HG03139 (cell line): ENCODE data around the gene SPEG.

ENCODE experiments used
- ATAC-seq: cut with Tn5 transposase; IDR thresholded peaks from one replicate; pipeline ENCODE4 v1.9.1; 2021; ENCODE audit not compliant: unreplicated experiment

Gene SPEG

DNA sequence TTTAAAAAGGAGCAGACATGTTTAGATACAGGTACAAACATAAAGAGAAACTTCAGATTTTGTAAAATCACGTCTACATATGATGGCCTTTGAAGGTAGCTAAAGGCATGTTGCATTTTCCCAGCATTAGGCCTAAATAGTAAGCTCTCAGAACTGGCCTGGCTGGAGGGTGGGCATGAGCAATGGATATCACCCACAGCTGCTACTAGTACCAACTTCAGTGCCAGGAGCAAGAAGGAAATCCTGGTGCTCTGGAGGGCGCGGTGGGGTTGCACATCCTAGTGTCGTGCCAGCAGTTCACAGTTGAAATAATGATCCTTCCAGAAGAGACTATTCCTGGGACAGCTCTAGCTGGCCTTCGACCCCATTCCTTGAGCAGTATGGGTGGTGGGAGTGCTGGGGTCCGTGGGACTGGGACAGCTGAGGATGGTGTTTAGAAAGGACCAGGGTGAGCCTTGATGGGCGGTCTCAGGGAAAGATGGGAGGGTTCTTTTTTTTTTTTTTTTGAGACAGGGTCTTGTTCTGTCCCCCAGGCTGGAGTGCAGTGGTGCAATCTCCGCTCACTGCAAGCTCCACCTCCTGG, 11.6 kb upstream of the SPEG start:
- ATAC-seq, result no peak

GRCh38 chr2:219423652-219424377, 10.8 kb upstream of the SPEG start:
- ATAC-seq, result no peak

GRCh38 chr2:219425238-219426067, 9.2 kb upstream of the SPEG start:
- ATAC-seq, result no peak

GRCh38 chr2:219426068-219426443, 8.6 kb upstream of the SPEG start:
- ATAC-seq, result no peak

DNA sequence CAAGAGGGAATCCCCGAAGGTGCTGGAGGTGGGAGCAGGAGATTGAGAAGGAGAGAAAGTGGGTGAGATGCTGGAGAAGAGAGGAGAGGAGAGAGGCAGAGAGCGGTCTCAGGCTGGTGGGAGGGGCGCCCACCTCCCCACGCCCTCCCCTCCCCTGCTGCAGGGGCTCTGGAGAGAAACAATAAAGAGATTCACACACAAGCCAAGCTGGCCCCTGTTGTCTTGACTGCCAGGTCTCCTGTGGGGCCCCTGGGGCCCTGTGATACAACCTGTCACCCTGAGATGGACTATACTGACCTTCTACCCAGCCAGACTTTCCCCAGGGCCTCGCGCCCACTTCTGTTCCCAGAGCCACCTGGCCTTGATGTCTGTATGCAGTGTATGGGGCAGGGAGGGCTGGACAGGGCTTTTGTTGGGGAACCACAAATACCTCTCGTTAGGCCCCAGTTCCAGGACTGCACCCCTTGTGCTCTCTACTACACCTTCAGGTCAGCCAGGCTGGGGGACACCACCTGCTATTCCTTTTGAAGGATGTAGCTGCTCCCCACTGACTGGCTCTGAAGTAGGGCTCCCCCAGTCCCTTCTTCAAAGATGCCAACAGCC, 8.0 kb upstream of the SPEG start:
- ATAC-seq, result no peak

DNA sequence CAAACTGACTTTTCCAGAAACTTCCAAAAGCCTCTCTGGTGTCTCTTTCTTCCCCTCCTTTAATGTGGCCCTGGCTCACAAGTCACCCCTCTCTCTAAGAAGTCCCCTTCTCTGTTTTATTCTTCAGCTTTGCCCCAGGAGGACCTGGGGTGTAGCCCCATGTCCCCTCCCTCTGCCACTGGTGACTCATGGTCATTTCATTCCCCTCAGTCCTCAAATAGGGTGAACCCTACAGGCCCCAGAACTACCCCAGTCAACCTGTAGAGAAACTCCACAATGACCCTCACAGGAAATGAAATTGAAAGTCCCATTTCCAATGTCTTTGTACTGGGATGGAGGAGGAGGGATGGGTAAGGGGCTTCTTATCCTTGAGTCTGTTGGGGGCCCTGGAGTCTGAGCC, 6.2 kb upstream of the SPEG start:
- ATAC-seq, result no peak

- no peak for ATAC-seq
Observed at GRCh38 chr2:219429958-219430606, 4.6 kb upstream of the SPEG start.

- no peak for ATAC-seq
Observed at GRCh38 chr2:219430633-219431615, 3.7 kb upstream of the SPEG start.

DNA sequence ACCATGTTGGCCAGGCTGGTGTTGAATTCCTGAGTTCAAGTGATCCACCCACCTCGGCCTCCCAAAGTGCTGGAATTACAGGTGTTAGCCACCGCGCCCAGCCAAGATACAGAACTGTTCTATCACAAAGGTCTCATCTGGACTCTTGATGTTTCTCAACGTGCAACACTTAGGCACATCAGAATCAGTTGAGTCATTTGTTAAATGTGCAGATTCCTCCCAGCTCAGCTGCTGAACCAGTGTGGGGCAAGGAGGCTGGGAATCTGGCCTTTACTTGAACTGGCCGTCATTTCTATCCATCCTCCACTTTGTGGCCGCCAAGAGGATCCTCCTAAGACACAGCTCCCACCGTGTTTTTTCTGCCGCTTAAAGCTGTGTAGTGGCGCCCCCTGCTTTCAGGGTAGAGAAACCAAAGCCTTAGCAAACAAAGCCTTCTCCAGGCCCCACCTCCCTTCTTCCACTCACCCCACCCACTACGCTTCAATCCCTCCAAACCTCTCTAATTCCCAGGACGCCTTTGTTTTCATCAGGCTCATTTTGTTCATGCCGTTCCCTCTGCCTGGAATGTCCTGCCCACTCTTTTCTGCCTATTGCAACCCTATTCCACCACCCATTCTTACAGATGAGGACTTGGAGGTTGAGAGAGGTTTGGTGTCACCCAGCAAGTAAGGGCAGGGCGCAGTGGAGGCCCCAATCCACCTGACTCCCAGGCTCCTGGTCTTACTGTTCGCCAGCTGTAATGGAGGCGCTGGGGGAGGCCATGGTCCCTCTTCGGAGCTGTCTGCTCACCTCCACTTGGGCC, 776 bp upstream of the SPEG start:
- no peak for ATAC-seq

- ATAC-seq, result no peak
Observed at GRCh38 chr2:219434468-219434717, 250 bp upstream of the SPEG start.

DNA sequence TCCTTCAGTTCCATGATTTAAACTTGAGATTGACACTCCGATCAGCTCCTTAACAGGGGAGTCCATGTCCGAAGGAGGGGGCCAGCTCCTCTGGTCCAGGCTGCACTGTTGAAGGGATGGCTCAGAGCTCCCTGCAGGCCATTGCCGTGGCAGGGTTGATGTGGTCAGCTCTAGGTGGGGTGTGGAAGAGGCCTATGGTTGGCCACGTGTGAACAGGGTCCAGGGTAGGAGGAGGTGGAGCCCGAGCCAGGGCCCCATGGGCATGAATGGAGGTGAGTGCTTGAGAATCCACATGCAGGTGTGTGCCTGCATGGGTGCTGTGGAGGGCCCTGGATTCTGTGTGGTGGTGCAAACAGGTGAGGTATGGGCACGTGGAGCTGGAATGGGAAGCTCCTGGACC, 1.1 kb downstream of the SPEG start:
- no peak for ATAC-seq

DNA sequence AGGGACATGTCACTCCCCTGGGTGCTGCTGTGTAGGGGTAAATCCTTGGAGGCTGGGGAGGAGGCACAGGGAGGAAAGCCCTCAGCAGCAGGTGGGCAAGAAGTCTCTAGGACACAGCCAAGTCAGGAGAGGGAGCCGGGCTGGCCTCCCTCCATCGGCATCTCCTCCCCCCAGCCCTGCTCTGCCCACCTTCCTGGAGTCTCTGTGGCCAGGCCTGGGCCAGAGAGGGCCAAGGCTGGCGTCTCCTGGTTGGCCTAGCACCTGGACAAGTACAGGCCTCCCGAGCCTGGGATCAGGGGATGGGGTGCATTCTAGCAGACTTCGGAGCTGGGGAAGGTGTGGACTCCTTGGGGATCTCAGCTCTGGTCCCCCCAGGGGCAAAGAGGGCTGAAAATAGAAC, 1.8 kb downstream of the SPEG start:
- ATAC-seq, result no peak

- no peak for ATAC-seq
Observed at GRCh38 chr2:219437141-219437540, 2.5 kb downstream of the SPEG start.

DNA sequence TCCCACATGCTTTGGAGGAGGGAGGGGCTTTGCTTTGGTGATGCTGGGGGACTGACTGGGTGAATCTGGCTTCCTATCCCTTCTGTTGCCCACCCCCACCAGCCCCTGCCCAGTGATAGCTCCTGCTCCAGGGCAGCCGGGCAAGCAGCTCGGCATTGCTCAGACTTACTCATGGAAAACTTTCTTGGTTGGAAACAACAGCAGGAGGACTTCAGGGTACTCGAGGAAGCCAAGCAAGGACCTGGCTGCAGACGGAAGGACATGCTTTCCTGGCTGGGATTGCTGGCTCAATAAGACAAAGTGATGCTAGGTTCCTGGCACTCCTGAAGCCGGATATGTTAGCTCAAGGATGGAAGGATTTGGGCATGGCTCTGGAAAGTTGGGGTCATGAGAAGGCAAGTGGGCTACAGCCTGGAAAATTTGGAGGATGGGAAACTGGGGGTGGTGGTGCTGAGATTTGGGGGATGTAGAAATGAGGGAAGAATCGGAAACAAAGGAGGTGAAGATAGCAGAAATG, 3.1 kb downstream of the SPEG start:
- ATAC-seq, result no peak

GRCh38 chr2:219438453-219438852, 3.8 kb downstream of the SPEG start:
- ATAC-seq, result no peak

DNA sequence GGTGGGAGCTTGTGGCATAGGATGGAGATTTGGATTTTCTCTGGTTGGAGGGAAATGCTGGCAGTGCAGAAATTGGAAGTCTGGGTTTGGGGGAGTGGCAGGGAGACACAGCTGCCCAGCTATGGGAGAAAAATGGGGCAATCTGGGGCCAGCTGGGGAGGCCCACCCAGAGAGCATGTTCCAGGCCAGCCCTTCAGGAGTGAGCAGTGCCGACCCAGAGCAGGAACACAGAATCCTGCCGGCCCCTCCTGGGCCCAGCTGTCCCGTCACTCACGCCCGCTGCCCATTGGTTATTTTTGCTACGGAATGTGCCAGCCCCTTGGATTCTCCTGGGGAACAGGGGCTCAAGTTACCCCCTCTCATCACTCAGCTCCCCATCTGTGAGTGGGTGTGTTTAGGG, 4.9 kb downstream of the SPEG start:
- ATAC-seq, result no peak

- ATAC-seq, result no peak
Observed at GRCh38 chr2:219440388-219441256, 6.0 kb downstream of the SPEG start.
